OCI-LY3 (cell line): Measurements from ENCODE around the gene TMEM150B.

Source experiments
- EZH2phosphoT487 ChIP-seq: fragments of 200-600 bp; shearing (Covaris generic); IDR thresholded peaks from 2 replicates; pipeline ENCODE4 v1.6.1; 2018; ENCODE audit warnings: antibody characterized with exemption, mixed run types, low read depth
- TF ChIP-seq, protein P1 (sequence below): fragments of 200-600, 300-600 bp; sonication (generic); IDR thresholded peaks from 2 replicates; pipeline ENCODE4 v1.5.1; 2014; ENCODE audit warnings: antibody characterized with exemption, low read length, low read depth

DNA sequence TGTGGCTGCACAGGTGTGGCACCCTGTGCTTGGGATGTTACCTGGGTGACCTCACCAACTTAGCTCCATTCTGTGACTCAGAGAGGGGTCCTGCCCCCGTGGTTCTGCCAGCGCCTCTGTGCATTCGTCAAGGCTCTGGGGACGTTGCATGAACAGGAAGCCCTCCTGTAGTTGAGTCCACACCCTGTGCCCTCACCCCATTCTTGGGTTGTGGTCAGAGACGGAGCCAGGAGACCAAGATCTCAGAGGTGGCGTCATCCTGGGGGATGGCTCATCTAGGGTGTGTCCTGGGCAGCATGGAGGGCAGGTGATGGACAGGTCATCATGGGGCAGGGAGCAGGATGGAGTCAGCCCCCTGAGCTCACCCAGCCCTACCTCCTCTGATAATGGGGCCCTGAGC, 26.9 kb upstream of the TMEM150B start:
- TF ChIP-seq, protein P1, sequence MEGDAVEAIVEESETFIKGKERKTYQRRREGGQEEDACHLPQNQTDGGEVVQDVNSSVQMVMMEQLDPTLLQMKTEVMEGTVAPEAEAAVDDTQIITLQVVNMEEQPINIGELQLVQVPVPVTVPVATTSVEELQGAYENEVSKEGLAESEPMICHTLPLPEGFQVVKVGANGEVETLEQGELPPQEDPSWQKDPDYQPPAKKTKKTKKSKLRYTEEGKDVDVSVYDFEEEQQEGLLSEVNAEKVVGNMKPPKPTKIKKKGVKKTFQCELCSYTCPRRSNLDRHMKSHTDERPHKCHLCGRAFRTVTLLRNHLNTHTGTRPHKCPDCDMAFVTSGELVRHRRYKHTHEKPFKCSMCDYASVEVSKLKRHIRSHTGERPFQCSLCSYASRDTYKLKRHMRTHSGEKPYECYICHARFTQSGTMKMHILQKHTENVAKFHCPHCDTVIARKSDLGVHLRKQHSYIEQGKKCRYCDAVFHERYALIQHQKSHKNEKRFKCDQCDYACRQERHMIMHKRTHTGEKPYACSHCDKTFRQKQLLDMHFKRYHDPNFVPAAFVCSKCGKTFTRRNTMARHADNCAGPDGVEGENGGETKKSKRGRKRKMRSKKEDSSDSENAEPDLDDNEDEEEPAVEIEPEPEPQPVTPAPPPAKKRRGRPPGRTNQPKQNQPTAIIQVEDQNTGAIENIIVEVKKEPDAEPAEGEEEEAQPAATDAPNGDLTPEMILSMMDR: no peak
- no peak for TF ChIP-seq EZH2phosphoT487
